ENCODE results near the gene SYNE1. TPM values are rescaled to one million over a fixed set of nuclear protein-coding genes. Genes with fewer than 3 reads are reported as not detected.
"Not testable (repeated sequence)": the region's sequence is repeated elsewhere in the genome, so short reads cannot be mapped to it uniquely, and the experiment has no call there.

SYNE1 gene
- total RNA-seq, 1 donor from 2014 or later, result 195 TPM

GRCh38 chr6:152098683-152099082 lies 538.5 kb downstream of the SYNE1 start:
- no peak for DNase-seq (ENCODE audit: low read depth)

DNA sequence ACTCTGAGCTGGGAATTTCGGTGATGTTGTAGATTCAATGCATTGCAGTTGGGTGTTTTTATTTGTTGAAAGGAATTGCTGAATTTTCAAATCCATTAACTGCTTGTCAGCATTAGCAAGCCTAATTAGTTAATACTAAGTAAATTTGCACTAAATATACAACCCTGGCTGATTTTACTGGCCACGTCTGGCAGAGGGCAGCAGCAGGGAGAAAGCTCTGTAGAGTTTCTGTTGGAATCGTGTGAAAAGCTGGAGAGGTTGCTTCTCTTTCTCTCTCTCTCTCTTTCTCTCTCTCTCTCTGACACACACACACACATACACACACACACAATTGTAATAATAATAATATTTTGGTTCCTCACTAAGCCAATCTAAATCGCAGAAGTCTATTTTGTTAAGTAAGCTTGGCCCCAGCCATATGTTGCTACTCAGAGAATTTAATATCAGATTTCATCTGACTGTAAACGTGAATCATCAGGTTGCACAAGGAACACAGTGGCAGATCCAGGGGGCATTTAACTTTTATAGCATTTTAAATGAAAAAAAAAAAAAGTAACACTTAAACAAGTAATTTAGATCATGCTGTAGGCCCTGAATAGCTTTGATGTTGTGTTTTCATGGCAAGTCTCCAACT lies 540.2 kb downstream of the SYNE1 start:
- peak; percentile 81 for DNase-seq (ENCODE audit: low read depth)

DNA sequence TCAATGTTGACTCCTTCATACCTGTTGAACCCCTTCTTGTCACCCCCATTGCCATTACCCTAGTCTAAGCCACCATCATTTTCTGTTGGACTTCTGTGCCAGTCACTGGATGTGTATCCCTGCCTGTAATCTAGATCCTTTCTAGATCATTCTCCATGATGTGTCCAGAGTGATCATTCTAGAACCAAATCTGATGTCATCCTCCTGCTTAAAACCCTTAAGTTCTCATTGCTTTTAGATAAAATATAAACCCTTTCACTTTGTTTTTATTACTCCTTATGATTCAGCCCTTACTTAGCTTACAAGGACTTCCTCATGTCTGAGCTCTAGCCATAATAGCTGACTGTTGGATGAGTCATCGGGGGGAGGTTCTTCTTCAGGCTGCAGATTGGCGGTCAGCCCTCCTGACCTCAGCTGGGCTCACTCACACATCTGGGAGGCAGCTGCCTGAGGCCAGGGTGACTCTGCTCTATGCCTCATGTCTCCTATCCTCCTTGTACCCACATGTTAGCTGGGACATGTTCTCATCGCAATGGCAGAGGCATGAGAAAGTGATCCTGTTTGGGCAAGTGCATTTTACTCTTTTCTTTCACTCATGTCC lies 542.1 kb downstream of the SYNE1 start:
- DNase-seq (ENCODE audit: low read depth), result peak; percentile 100

GRCh38 chr6:152094276-152094675 lies 542.9 kb downstream of the SYNE1 start:
- no peak for DNase-seq (ENCODE audit: low read depth)

DNA sequence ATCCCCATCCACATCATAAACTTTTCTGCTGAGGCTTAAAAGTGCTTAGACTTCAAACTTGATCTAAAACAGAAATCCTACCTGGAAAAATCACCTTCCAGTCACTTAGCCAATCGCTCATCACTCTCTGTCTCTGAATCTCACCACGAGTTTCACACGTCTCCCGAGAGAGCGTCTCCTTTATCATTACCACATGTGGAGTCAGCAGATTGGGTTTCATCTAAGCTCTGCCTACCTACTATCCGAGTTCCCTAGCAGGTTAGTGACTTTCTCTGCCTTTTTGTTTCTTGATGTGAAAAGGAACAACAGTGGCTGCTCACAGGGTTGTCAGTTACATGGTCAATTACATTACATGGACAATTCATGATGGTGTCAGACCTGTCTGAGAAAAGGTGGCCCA lies 543.5 kb downstream of the SYNE1 start:
- no peak for DNase-seq (ENCODE audit: low read depth)

GRCh38 chr6:152091851-152092341 lies 545.3 kb downstream of the SYNE1 start:
- DNase-seq (ENCODE audit: low read depth), result peak; percentile 76

DNA sequence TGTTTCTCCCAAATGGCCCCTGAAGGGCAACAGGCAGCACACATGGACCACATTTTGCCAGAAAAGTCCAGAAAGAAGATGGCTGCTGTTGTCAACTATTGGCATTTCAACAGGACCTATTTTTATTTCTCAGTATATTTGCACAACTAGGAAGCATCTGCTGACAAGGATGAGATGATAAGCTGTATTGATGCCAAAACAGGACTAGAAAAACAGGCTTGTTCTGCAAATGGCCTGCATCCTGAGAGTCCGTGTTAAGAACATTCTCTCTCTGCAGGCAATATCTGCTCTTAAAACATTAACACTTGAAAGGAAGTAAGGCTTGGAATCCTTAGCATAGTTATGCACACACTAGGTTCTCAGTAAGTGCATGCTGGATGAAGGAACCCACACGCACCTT lies 546.0 kb downstream of the SYNE1 start:
- no peak for DNase-seq (ENCODE audit: low read depth)

- DNase-seq (ENCODE audit: low read depth), result peak; percentile 56
Measured at GRCh38 chr6:152089992-152090391, 547.2 kb downstream of the SYNE1 start.

DNA sequence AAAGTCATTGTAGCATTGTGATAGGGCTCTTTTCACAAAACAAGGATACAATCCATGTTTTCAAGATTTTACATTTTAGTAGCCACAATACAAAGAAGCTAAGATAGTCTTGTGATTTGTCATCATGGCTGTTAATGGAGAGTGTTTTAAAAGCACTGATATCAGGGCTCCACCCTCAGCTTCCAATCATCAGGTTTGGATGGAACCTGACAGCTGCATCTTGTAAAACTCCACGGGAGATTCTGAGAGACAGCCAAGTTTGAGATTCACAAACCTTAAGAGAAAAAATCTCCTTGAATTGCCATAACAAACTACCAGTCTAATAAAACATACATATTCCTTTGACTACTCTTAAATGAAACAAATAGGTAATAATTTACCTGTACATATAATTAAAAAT lies 549.5 kb downstream of the SYNE1 start:
- DNase-seq (ENCODE audit: low read depth), result no peak

GRCh38 chr6:152087096-152087495 lies 550.1 kb downstream of the SYNE1 start:
- DNase-seq (ENCODE audit: low read depth), result peak; percentile 58

GRCh38 chr6:152086223-152086873 lies 550.8 kb downstream of the SYNE1 start:
- DNase-seq (ENCODE audit: low read depth), result no peak

GRCh38 chr6:152085451-152085921 lies 551.7 kb downstream of the SYNE1 start:
- DNase-seq (ENCODE audit: low read depth), result peak; percentile 74

GRCh38 chr6:152078804-152079203 lies 558.4 kb downstream of the SYNE1 start:
- no peak for DNase-seq (ENCODE audit: low read depth)

- no peak for DNase-seq (ENCODE audit: low read depth)
Measured at GRCh38 chr6:152078001-152078400, 559.2 kb downstream of the SYNE1 start.

GRCh38 chr6:152076242-152076641 lies 560.9 kb downstream of the SYNE1 start:
- DNase-seq (ENCODE audit: low read depth), result not testable (repeated sequence)

DNA sequence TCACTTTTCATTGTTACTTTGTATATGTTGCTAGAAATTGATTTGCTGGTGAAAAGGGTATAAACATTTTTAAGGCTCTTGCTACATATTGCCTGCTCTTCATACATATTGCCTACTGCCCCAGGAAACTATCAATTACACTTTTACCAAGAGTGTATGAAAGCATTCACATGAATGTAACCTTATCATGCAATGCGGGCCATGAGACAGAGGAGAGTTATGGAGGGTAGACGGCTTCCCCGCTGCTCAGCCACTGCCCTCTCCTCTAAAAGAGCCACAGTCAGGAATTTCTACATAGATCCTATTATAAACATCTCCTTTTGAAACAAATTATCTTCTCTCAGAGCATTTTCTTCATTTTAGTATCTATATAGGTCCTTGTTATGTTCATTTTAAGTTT lies 565.3 kb downstream of the SYNE1 start:
- no peak for DNase-seq (ENCODE audit: low read depth)

Other genes starting within 250 kb of the SYNE1 start
- gene MYCT1, start 60.5 kb upstream of the SYNE1 start, total RNA-seq, result 0.15 and 0.52 TPM in 2 replicates
- gene VIP, start 113.4 kb upstream of the SYNE1 start, total RNA-seq, result not detected in 2 replicates